Amygdala (tissue), 56 donors: ENCODE data around the gene ACO2.

ENCODE experiments used
- DNase-seq, 56 donors: peaks; one replicate each; lab custom pipeline; 2025; lab: John Stamatoyannopoulos, UW

The ACO2 gene

DNA sequence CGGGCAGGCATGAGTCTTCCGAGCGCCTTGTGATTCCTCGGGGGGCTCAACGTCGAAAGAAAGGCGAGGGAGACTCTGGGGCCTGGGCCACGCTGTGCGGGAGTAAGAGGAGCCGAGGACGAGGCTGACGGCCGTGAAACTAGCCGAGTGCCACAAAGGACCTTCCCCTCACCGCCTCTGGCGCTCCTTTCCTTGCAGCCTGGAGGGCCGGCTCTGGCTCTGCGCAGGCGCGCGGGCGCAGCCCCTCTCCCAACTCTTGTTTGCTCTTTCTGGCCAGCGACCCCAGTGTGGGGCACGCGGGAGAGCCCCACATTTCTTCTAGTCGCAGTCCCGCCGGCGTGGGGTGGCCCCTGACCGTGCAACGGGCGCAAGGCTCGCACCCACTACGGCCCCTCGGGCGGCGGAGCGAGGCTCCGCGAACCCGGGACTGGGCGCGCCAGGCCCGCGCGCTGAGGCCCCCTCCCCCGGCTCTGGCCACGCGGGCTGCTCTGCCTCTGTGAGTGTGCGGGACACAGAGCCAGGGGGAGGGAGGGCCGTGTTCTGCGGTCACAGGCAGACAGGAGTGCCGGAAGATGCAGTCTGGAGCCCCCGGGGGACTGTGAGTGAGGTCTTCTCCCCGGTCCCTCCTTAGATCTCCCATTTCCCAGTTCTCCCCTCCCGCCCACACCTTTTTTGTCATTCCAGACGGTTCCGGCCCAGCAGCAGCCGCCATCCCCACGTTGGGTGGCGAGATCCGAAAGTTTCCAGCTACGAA lies 21.3 kb upstream of the ACO2 start:
- DNase-seq: peak in 49 of 56 donors; percentile 38 to 86 (median 68)

DNA sequence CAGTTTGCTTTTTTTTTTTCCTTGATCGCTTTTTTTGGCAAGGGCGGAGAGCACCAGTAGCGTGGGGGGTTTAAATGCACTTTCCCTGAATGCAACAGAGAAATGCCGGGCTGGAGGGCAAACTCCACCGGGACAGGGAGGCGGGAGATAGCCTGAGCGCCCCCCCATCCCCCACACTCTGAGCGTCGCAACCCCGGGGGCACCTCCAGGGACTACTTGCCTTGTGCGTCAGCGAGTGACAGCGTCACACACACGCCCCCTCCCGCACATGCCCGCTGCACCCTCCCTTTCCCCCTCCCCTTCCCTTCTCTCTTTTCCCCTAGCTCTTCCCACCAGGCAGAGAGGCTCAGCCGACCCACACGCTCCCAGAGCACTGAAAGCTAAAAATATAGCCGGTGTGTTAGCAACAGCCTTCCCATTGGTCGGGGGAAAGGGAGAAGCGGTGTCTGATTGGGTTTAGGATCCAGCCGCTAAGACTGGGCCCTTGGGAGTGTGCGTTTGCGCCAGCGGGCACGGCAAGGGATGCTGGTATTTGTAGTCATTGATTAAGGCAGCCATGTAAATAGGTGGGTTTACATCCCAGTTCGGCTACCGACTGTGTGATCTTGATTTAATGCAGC lies 20.6 kb upstream of the ACO2 start:
- peak; percentile 65 to 100 (median 98) for DNase-seq

DNA sequence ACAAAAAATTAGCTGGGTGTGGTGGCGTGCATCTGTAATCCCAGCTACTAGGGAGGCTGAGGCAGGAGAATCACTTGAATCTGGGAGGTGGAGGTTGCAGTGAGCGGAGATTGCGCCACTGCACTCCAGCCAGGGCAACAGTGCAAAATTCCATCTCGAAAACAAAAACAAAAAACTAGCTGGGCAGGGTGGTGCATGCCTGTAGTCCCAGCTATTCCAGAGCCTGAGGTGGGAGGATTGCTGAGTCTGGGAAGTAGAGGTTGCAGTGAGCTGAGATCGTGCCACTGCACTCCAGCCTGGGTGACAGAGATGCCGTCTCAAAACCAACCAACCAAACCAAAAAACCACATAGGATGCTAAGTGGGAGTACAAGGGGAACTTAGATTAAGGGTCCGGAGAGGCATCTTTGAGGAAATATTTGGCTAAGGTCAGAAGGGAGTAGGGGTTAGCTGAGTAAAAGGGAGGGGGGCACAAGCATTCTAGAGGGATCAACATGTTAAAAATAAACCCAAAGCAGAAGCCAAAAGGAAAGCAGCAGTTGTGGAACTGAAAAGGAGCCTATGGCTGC lies 10.7 kb upstream of the ACO2 start:
- DNase-seq: no peak

- no peak for DNase-seq
Measured at GRCh38 chr22:41459431-41459830, 9.5 kb upstream of the ACO2 start.

DNA sequence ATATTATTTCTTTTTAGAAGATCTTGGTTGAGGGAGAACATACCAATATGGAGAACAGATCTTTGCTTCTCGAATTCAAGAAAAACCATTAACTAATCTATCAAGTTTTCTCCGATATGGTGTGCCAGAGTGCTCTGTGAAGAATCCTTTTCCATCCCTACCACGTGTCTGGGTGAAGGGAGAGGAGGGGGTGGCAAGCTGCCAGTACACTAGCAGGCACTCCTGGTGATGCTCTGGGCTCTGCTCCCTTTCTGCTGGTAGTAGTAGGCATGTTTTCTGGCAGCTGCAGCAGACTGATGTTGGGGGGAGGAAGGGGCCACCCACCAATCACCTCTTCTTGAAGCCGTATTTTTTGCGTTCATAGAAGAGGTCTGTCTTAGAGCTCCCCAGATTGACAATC lies 8.8 kb upstream of the ACO2 start:
- DNase-seq: peak in 40 of 56 donors; percentile 16 to 84 (median 61)

DNA sequence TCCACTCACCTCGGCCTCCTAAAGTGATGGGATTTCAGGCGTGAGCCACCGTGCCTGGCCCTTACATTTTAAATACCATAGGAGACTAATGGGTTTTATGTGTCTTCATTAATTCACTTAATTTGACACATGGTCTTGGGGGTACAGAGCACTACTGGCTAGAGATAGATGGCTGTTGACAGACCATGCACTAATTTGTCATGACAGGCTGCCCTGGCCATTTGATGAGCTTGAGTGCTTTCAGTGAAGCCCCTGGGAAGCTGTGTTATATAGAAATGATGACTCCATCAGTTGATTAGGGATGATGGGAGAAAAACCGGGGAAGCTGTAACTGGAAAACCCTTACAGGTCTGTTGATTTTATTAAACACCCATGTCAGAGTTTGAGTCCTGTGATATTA lies 7.0 kb upstream of the ACO2 start:
- DNase-seq: no peak

- peak in 5 of 56 donors; percentile 33 to 60 (median 42) for DNase-seq
Measured at GRCh38 chr22:41469218-41469851, 418 bp downstream of the ACO2 start.

- no peak for DNase-seq
Measured at GRCh38 chr22:41470886-41471285, 2.0 kb downstream of the ACO2 start.

DNA sequence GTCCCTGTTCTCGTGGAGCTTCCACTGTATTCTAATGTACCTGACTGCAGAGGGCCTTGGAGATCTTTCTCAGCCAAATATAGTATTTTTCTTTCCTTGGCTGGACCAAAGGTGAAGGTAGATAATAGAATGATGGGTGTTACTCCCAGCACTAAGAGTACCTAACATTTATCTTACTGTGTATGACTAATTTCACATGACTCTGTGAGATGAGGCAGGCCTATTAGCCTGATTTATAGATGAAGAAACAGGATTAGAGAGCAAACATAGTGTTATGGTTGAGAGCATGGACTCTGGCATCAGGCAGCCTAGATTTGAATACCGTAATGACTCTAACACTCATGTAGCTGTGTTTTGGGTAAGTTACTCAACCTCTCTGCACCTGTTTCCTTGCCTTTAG lies 2.7 kb downstream of the ACO2 start:
- no peak for DNase-seq

GRCh38 chr22:41474872-41475451 lies 6.0 kb downstream of the ACO2 start:
- no peak for DNase-seq

DNA sequence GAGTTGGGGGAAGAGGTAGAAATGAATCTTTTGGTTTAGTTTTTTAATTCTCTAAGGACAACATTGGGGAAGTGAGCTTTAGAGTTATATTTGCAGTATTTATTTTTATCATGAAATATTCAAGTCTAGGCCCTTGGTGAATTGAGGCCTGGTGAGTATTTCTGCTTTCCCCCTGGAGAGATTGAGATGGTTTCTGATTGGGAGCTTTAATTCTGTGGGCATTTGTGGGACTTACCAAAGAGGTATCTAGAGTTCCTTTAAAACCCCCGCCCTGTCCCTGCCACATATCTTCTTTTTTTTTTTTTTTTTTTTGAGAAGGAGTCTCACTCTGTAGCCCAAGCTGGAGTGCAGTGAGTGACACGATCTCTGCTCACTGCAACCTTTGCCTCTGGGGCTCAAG lies 9.6 kb downstream of the ACO2 start:
- no peak for DNase-seq

DNA sequence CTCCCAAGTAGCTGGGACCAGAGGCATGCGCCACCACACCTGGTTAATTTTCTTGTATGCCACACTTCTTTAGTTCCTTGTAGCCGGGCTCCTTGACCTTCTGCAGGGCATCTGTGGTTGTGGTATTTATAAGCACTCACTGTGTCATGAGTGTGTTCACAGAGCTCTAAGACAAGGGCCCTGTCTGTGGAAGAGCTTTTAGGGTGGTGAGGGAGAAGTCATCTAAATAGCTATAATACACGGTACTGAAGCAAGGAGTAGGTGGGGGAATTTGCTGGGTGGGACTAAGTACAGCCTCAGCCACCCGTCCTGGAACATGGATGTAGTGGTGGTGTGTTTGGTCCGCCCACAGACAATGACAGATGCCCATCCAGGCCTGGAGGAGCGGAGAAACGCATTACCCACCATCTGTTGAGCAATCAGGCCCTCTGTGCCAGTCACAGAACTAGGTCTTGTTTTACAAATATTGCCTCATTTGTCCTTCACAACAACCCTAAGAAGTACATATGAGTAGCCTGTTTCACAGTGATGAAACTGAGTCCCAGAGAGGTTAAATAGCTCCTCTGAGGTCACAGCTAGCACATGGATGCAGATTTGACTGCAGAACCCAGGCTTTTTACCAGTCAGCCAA lies 10.1 kb downstream of the ACO2 start:
- DNase-seq: peak in 26 of 56 donors; percentile 9 to 71 (median 31)

DNA sequence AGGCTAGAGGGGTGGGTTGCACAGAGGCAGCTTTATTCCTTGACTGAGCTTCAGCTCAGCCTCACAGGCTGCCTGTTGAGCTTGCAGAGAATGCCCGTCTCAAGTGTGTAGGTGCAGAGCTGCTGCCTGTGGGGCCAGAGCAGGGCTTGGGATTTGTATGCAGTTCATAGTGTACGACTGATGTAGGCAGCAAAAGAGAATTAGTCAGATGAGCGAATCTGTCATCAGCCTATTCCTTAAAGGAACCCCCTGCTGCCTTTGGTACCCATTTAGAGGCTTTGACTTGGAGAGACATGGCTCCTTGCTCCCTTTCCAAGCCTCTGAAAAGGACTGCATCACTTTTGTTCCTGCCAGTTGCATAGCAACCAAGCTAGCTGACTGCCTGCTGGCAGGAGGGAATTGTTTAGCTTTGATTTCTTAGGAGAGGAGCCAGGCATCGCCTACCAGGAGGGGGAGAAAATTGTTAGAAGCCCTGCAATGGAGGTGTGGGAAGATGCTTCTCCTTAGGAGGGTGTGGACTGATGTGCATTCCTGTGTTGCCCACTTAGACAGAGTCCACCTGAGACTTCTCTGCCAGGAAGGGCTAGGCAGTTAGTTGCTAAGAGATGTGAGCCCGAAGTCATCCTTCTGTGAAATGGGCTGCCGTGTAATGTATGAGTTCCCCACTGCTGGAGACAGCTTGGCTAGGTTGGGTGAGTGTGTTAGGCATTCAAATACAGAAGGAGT lies 10.9 kb downstream of the ACO2 start:
- DNase-seq: peak in 47 of 56 donors; percentile 22 to 97 (median 67)

DNA sequence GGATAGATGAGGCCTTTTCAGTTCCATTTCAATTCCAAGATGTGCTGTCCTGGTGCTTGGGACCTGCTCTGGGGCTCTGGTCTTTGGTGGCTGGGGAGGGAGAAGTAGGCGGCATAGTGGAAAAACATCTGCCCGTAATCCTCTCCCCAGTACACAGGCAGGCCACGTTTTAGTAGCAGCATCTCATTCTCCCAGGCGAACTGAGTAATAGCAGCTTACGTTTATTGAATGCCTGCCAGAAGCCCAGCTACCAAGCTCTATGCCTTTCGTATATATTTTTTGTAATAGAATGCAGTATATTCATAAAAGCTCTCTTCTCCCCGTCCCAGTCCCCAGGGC lies 11.4 kb downstream of the ACO2 start:
- DNase-seq: peak in 10 of 56 donors; percentile 28 to 74 (median 50)

- DNase-seq: peak in 15 of 56 donors; percentile 7 to 35 (median 24)
Measured at GRCh38 chr22:41481131-41481830, 12.4 kb downstream of the ACO2 start.

- peak in 1 of 56 donors; percentile 14 for DNase-seq
Measured at GRCh38 chr22:41481925-41482318, 13.0 kb downstream of the ACO2 start.

- DNase-seq: no peak
Measured at GRCh38 chr22:41482319-41482935, 13.5 kb downstream of the ACO2 start.

DNA sequence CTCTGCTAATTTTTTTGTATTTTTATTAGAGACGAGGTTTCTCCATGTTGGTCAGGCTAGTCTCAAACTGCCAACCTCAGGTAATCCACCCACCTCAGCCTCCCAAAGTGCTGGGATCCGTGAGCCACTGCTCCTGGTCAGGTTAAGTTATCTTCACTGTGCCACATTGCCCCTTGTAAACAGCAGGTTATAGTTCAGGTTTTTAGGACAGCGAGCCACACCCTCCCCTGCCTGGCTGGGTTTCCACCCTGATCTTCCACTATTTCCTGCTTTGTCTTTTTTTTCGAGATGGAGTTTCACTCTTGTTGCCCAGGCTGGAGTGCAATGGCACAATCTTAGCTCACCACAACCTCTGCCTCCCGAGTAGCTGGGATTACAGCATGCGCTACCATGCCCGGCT lies 16.1 kb downstream of the ACO2 start:
- no peak for DNase-seq
